Fibroblast of gingiva (primary cell): ENCODE measurements around the gene MPO.

Source experiments
- DNase-seq: peaks from one replicate; pipeline ENCODE4 v3.0.0-alpha.2; 2011; ENCODE audit warnings: low read depth

The MPO gene, protein sequence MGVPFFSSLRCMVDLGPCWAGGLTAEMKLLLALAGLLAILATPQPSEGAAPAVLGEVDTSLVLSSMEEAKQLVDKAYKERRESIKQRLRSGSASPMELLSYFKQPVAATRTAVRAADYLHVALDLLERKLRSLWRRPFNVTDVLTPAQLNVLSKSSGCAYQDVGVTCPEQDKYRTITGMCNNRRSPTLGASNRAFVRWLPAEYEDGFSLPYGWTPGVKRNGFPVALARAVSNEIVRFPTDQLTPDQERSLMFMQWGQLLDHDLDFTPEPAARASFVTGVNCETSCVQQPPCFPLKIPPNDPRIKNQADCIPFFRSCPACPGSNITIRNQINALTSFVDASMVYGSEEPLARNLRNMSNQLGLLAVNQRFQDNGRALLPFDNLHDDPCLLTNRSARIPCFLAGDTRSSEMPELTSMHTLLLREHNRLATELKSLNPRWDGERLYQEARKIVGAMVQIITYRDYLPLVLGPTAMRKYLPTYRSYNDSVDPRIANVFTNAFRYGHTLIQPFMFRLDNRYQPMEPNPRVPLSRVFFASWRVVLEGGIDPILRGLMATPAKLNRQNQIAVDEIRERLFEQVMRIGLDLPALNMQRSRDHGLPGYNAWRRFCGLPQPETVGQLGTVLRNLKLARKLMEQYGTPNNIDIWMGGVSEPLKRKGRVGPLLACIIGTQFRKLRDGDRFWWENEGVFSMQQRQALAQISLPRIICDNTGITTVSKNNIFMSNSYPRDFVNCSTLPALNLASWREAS

DNA sequence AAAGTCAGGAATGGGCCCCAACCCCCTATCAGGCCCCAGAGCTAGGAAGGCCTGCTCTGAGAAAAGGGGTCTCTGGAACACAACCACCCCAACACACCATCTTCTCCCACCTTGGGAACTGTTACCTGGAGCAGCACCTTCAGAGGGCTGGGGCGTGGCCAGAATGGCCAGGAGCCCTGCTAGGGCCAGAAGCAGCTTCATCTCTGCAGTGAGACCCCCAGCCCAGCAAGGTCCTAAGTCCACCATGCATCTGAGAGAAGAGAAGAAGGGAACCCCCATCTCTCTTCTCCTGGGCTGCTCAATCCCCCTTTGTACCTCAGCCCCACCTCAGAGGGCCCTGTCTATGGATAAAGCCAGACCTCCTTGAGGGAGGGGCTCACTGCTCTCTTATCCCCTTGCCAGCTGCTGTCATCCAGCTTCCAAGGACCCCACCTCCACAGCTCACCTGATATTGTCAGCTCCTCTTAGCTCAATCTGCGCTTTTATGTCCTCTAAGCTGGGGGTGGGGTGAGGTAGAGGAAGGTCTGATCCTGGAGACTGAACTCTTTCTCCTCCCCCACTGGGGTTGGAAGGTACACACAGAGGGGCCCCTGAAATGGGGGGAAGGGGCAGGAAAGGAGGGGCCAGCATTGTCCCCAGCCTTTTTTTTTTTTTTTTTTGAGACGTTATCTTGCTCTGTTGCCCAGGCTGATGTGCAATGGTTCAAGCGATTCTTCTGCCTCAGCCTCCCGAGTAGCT lies at the start of gene MPO:
MPO (minus strand) TSS at position 456 of the 738 bp plus-strand sequence; CDS start at position 279, 177 bp downstream.
- DNase-seq, result no peak

DNA sequence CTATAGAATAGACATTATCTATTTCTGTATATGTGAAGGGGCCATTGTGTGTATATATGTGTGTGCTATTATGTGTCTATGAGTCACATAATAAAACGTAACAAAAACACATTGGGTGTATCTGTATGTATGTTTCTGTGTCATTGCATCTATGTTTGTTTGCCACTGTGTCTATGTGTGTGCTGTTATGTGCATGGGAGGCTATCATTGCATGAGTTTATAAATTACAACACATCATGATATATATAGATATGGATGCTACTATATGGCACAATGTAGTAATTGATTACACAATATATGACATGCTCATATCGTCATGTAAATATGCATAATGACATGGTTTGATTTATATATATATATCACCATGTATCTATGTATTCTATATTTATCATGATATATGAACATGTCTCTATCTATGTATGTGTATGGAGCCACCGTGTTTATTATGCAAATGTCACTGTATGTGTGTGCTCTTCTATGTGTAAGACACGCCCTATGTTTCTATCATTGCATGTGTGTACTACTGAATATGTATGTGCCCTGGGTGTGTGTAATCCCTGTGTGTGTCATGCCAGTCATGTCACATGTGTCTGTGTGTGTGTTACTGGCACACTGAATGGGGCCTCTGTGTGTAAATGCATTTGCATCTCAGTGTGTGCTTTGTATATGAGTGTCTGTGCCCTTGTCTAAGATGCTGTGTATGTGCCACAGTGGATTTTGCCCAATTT lies 49.2 kb upstream of the MPO start:
- no peak for DNase-seq

DNA sequence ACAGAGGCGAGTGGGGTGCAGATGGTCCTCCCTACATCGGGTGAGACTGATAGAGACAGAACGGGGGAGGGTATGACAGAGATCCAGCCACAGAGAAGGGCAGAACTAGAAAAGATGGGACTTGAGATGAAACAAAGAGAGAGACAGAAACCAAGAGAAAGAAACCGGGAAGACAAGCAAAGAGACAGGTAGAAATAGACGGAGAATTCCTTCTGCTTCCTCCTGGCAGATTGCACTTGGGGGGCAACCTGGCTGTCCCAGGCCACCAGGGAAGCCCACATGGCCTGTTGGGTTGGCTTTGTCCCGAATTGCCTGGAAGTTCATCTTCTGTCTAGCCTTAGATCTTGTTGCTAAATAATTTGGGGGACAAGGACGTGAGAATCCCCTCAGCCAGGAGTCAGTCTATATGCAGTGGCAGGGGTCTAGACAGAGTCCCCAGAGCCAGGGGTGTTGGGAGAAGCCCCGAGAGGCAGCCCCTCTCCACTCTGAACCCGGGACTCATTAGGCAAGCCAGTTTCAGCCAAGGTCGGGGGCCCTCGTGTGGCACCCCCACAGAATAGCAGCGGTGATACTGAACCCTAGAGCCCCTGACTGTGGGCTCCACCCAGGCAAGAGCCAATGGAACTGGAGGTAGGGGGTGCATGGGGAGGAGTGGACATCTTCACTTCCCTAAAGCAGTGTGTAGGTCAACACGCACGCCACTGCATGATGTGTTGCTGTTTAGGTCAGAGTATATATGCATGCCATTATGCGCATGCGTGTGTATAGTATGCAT lies 48.5 kb upstream of the MPO start:
- no peak for DNase-seq

DNA sequence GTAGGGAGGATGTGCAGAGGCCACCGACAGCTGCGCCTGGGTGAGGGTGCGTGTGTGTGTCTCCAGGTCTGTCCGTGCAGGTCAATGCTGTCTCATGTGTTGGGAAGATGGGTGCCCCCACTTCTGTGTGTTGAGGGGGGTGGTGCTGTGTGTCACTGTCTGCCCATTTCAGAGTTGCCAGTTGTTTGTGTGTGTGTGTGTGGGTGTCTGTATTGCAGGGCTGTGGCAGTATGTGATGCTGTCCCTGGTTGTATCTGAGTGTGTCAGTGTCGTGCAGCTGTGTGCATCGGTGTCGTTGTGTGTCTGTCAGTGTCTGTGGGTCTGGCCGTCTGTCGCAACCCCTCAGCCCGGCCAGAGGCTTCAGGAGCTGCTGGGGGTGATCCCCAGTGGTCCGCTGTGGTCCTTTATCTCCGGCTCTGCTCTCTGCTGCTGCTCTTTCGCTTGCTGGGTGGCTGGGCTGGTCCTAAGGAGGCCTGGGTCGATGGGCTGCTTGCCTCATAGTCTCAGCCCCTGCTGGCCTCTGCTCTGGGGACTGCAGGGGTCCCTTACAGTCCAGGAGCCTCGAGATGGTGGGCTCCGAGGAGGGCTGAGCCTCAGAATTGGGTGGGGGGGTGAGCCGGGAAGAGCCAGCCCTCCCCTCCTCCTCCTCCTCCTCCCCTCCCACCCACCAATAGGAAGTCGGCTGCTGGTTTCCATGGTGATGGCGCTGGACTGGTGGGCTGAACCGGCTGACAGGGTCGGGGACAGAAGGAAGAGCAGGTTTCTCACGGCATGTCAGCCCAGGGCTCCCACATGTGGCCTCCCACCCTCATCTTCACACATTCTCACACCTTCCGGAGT lies 47.7 kb upstream of the MPO start, which contains the start of gene TSPOAP1:
TSPOAP1 (minus strand) TSS at position 601 of the 840 bp plus-strand sequence. CDS start 875 bp downstream, outside the sequence.
- no peak for DNase-seq

DNA sequence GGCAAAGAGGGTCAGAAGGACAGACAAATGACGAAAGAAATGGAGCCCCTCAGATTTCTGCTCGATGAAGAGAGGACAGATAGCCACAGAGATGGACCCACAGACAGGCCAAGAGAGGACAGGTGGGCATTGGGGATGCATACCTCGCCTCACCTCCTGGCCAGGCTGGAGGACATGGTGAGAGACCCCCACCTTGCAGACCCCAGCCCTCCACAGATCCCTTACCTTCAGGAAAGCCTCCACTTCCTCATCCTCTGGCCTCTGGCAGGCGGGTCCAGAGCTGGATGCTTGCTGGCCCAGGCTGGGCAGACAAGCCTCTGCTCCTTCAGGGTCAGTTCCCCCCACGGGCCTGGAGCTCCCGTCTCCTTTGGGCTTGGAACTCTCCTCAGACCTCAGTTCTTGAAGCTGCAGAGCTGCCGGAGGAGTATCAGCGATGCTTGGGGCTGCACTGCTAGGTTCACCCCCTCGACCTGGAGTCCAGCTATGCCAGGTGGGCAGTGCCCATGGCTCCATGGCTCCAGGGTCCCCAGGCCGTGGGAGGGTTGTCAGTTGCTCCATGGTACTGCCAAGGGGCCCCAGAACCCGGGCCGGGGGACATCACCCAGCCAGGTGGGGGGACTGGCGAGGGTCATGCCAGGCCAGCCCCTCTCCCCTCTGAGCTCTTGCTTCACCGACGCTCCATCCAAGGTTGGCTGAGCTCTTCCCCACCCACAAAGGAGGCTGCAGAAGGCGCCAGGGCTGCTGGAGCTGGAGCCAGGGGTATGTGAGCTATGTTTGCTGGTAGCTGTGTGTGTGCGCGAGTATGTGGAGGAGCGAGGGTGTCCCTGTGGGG lies 46.8 kb upstream of the MPO start:
- no peak for DNase-seq

DNA sequence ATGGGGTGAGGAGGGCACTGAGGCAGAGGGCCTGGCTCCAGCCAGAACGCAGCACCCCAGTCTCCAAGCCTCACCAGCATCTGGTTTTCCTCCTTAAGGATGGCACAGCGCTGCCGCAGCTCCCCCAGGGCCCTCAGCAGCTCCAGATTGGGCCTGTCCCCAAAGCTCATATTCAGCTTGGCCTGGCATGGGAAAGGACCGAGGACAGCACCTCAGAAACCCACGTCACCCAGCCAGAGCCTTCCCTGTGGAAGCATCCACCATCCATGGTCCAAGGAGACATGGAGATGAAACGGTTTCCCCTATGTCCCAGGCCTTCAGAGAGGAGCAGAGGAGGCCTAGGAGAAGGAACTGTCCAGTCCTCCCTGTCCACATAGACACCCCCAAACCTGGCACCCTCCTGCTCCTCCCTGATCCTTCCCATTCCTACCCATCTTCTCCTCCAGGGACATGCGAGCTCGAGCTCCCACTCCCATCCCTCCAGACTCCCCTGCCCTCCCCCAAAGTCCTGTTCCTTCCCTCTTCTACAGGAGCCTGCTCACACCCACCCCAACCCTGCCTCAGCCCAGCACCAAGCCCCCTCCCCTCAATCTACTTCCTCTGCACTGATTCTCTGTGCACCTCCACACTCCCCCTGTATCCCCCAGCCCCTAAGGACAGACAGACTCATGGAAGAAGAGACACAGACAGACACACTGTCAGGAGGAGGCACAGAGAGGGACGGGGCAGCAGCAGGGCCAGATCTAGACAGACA lies 46.1 kb upstream of the MPO start:
- DNase-seq, result no peak

DNA sequence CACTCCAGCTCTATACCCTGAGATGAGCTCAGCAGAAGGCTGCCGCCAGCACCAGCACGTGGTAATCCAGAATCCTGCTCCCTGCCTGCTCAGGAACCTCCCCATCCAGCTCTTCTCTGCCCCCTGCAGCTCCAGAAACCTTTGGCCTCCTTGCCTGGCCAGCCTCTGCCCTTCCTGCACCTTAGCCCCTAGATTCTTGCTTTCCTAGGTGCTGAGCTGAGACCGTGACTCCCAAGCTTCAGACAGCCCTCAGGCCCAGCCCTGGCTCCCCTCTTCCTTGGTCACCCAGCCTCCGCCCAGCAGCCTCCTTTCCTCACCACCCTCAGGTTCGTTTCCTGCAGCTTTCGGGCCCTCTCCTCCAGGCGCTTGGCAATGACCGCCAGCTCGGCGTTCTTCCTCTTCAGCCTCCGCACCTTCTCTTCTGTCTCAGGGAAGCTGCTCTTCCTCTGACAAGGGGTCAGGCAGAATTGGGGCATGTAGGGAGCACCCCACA lies 45.3 kb upstream of the MPO start:
- no peak for DNase-seq

DNA sequence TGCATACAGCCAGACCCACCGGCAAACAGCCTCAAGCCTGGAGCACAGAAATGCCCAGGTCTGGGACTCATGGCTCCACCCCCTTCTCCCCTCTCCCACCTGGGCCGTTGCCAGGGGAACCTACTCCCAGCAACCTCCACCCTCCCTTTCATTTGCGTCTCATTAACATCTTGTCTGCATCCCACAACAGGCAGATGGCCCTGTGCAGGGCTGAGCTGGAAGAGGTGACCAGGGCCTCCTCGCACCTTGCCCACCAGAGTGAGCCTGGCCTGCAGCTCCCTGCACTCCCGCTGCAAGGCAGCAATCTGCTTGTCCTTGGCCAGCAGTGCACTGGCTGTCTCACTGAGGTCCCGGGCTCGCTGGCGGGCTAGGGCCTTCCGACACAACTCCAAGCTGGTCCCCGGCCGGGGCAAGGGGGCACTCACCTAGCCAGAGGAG lies 44.6 kb upstream of the MPO start:
- no peak for DNase-seq

DNA sequence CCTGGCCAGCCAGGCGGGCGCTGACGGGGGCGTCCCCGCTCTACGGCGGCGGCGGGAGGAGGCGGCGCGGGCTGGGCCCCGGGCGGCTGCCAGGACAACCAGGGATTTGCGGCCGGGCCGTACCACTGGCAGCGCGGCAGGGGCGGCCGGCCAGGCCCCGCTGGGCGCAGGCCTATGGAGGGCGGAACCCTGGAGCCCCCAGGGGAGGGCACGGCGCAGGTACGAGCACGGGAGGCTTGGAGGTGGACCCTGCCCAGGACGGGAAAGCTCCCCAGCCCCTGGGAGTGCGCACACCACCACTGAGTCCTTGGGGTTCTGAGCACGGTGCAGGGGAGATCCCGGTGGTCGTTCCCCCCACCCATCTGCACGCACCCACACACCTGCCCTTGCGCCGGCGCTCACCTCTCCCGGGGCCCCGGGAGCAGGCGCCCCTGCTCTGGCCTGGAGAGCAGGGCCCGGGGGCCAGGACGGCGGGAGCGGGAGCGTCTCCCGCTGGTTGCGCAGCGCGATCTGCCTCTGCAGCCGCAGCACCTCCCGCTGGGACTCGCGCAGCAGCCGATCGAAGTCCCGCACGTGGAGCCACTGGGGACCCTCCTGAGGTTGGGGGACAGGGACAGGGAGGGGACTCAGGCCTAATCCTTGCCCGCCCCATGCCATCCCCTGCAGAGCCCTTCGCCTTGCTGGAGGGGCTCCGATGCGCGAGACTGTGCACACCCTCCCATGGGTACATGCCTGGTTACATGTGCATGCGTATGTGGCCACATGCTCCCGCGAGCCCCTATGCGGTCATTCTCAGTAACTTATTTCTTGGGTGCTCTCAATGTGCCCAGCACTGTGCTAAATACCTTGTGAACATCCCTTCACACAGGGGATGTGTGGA lies 43.9 kb upstream of the MPO start:
- no peak for DNase-seq

DNA sequence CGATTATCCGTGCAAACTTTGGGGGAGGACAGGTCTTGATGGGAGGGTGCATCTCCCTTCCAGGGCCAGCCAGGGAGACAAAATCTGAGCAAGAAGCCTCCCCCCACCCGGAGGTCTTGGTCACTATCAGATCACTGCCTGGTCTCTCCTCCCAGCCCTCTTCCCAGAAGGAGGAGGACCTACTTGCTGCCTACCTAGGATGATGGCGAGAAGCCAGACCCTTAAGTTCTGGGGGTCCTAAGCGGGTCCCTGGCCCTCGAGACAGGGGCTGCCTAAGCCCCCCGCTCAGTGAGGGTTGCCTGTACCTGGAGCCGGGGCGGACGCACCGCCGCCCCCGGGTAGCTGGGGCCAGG lies 43.3 kb upstream of the MPO start:
- DNase-seq, result no peak

DNA sequence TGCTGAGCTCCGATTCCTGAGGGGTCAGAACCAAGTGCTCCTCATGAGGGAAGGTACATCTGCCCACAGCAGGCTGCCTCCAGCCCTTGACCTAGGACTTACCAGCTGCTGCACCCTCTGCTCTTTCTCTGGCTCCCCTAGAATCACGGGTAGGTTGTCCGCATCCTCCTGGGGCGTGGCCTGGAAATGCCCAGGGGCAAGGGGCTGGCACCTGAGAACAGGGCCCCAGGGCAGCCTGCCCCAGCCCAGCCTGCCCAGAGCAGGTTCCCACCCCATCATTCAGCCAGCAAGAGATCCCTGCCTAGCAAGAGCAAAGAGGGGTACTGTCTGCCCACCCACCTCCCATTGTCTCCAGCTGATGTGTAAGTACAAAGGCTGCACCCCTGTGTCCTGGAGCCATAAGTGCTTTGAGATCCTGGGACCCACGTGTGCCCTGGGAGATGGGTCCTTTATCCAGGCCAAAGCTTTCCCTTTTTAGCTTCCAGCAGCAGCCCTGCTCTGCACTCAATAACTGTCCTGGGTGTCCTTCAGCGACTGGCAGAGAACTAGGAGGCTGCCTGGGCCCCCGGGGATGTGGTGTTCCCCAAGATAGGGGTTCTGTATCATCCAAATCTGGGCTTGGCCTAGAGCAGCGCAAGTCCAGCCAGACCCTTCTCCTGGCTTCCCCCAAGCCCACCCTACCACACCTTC lies 42.8 kb upstream of the MPO start:
- DNase-seq, result no peak

DNA sequence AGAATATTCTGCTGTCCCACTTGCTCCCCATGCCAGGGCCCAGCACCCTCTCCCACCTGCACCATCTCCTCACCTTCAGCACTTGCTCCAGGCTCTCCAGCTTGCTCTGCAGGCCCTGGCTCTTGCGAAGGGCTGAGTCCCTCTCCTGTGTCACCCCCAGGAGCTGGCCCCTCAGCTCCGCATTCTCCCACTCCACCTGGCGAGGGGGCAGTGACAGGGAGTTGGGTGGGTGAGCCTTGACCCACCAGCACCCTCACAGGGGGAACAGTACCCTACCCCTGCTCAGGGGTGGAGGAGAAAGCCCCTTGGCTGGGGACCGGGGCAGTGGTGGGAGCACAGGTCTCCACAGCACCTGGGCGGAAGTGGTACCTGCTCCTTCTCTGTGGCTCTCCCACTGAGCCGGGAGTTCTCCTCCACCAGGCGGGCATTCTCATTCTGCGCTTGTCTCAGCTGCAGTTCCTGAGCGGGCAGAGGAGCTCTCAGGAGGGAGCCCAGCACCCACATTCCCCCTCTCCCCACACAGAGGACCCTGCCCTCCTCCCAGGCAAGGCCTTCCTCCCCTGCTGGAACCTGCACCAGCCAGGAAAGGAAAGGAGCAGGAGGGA lies 41.9 kb upstream of the MPO start:
- DNase-seq, result no peak

DNA sequence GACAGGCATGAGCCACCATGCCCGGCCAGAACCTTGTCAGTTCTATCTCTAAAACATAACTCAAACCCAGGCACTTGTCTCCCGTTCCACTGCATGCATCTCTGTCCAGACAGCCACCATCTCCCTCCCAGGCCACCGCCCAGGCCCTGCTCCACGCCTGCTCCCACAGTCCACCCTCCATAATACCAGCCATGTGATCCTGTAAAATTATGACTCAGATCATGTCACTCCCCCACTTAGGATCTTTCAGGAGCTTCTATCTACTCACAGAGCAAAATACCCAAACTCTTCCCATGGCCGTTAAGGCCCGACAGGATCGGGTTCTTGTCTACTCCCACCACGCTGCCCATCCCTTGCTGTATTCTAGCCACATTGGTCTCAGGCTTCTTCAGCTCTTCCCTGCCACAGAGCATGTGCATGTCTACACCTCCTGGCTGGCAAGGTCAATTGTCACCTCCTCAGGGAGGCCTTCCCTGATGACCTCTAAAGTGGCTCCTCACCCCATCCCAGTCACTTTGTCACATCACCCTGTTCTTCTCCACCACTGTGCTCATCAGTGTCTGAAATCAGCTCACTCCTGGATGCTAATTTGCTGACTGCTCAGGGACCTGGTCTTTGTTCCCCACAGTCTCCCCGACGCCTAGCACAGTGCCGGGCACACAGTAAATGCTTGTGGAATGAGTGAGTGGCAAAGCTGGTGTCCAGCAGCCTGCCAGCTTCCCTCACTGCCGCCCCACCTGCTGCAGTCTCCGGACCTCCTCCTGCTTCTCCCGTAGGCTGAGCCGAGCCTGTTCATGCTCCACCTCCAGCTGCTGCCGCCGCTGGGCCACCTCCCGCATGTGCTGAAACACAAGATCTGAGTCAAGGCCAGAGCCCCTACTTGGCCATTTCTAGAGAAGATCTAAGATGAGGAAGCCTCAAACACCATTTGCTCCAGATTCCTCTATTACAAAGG lies 41.1 kb upstream of the MPO start:
- DNase-seq, result no peak

DNA sequence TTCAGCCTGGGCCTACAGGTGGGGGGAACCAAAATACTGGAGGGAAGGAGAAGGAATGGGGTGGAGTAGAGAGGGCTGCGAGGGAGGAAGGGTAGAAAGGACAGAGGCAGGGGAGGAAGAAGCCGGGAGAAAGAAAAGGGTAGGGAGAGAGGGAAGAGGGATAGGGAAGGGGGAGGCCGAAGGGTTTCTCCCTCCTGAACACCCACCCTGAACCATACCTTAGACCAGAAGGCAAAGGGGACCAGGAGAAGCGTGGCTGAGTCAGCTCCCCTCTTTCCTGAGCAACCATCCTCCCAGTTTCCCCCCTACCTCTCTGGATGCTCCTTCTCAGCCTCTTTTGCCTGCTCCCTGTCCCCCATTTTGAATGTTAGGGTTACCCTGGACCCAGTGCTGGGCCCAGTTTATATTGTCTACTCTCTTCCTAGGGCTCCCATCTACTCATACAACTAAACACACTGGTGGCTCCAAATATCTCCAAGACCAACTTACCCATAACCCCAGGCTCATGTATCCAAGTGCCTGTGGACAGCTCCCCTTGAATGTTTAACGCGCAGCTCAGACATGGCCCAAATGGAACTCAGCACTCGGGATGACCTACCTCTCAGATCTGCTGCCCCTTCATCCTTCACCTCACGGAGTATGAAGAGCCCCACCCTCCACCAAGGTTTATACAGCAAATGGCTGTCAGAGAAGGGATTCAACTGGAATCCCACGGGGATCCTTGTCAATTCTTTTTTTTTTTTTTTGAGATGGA lies 40.0 kb upstream of the MPO start:
- no peak for DNase-seq
